PC-3 (cell line): ENCODE data around the gene RTN4. TPM values are rescaled to one million over a fixed set of nuclear protein-coding genes. Genes with fewer than 3 reads are reported as not detected.
A peak's percentile ranks its signal among the peaks of the same experiment; 100 is the strongest.

Experiments used
- ATAC-seq: fragments of 200-7000 bp; cut with Tn5 transposase; 2 replicates; pipeline ENCODE4 v1.9.1; 2020; ENCODE audit warnings: mild to moderate bottlenecking, moderate library complexity
- BruUV-seq: library from RNA; stranded (reverse); fragments of 400-500 nt; replicated peaks from 2 replicates; lab custom pipeline; 2021; lab: Mats Ljungman, UMichigan
- CTCF ChIA-PET: fragments of 300-600 bp; sonication (Branson Sonifier 250); formaldehyde crosslinking; loops from one replicate; lab custom pipeline; 2022; ENCODE audit warnings: antibody characterized with exemption; lab: Charles Lee
- POLR2A ChIA-PET: fragments of 300-600 bp; sonication (Branson Sonifier 250); formaldehyde crosslinking; loops from one replicate; lab custom pipeline; 2022; ENCODE audit warnings: antibody characterized with exemption; ENCODE audit not compliant: unreplicated experiment; lab: Charles Lee
- DNase-seq: peaks from one replicate; pipeline ENCODE4 v3.0.0-alpha.2; 2015
- H2AFZ ChIP-seq: fragments of 300-600 bp; sonication (generic); 2 replicates; pipeline ENCODE4 v1.6.0; 2016; ENCODE audit warnings: antibody characterized with exemption, low read length
- H3F3A ChIP-seq: fragments of 300-600 bp; sonication (generic); one replicate; pipeline ENCODE4 v1.6.0; 2017; ENCODE audit warnings: antibody characterized with exemption, low read length, control low read depth, mild to moderate bottlenecking; ENCODE audit not compliant: unreplicated experiment
- H3K27ac ChIP-seq: fragments of 300-600 bp; sonication (generic); 2 replicates; pipeline ENCODE4 v1.5.1; 2016; ENCODE audit warnings: mild to moderate bottlenecking, low read length
- H3K27me3 ChIP-seq: fragments of 300-600 bp; sonication (generic); 2 replicates; pipeline ENCODE4 v1.6.1; 2016; ENCODE audit warnings: low read length, mixed read lengths
- H3K36me3 ChIP-seq: fragments of 300-600 bp; sonication (generic); 2 replicates; pipeline ENCODE4 v1.6.1; 2016; ENCODE audit warnings: low read depth, mixed run types, low read length, mixed read lengths
- H3K4me1 ChIP-seq: fragments of 300-600 bp; sonication (generic); 2 replicates; pipeline ENCODE4 v1.5.1; 2016; ENCODE audit warnings: low read length; ENCODE audit not compliant: insufficient read depth
- H3K4me2 ChIP-seq: fragments of 300-600 bp; sonication (generic); 2 replicates; pipeline ENCODE4 v1.6.0; 2016; ENCODE audit warnings: low read length
- H3K4me3 ChIP-seq: fragments of 300-600 bp; sonication (generic); 2 replicates; pipeline ENCODE4 v1.5.1; 2016; ENCODE audit warnings: mild to moderate bottlenecking, low read length, mixed read lengths
- H3K79me2 ChIP-seq: fragments of 300-600 bp; sonication (generic); 2 replicates; pipeline ENCODE4 v1.6.1; 2017; ENCODE audit warnings: low read length, mixed read lengths
- H3K9ac ChIP-seq: fragments of 300-600 bp; sonication (generic); 2 replicates; pipeline ENCODE4 v1.6.0; 2016; ENCODE audit warnings: mild to moderate bottlenecking, low read length
- H3K9me2 ChIP-seq: fragments of 300-600 bp; sonication (generic); replicated peaks from 2 replicates; pipeline ENCODE4 v1.6.1; 2016; ENCODE audit warnings: mixed run types, low read length, mixed read lengths
- H3K9me3 ChIP-seq: fragments of 300-600 bp; sonication (generic); 2 replicates; pipeline ENCODE4 v1.6.1; 2016; ENCODE audit warnings: low read length, mixed read lengths
- H4K20me1 ChIP-seq: fragments of 300-600 bp; sonication (generic); 2 replicates; pipeline ENCODE4 v1.6.1; 2016; ENCODE audit warnings: low read length, mixed read lengths
- CTCF ChIP-seq: fragments of 300-600 bp; sonication (generic); conservative IDR thresholded peaks from 2 replicates; pipeline ENCODE4 v1.5.1; 2017; ENCODE audit warnings: antibody characterized with exemption, low read depth, mild to moderate bottlenecking, low read length
- EZH2 ChIP-seq: fragments of 300-600 bp; sonication (generic); IDR thresholded peaks from one replicate; pipeline ENCODE4 v1.6.1; 2017; ENCODE audit warnings: antibody characterized with exemption, mild to moderate bottlenecking, low read length; ENCODE audit not compliant: unreplicated experiment
- EZH2phosphoT487 ChIP-seq: fragments of 300-600 bp; sonication (generic); IDR thresholded peaks from 2 replicates; pipeline ENCODE4 v1.6.1; 2018; ENCODE audit warnings: mild to moderate bottlenecking, antibody characterized with exemption, low read length, borderline replicate concordance
- intact Hi-C: fragments of 100-400 bp; cut with micrococcal nuclease; formaldehyde crosslinking; loops from 2 replicates; pipeline ENCODE4 v1.9.0; 2023
- total RNA-seq: library from RNA; depleted of rRNA; stranded (reverse); fragments of >200 nt; gene quantifications from 2 replicates; pipeline ENCODE4 v1.2.3, GENCODE V29; 2014

RTN4 gene
- total RNA-seq, 1 experiment from 2014 or later: 150 TPM

GRCh38 chr2:55010149-55010591 lies 40.1 kb downstream of the RTN4 start:
- no peak overlapping the region for H3K4me3 ChIP-seq
- POLR2A ChIA-PET: no interaction called here
- no peaks in the 10 kb centered on the region for H3K9me3 ChIP-seq
- no peak overlapping the region for H2AFZ ChIP-seq
- ATAC-seq (peak; percentile 35), DNase-seq (peak; percentile 31)
- H3K4me2 ChIP-seq: peak overlapping the region; percentile 35
- no TSS peak for BruUV-seq
- peaks cover 68% of the 10 kb centered on the region; the same call in 1 of the 2 replicates for H4K20me1 ChIP-seq
- H3K27ac ChIP-seq: no peak overlapping the region
- H3K27me3 ChIP-seq: no peaks in the 10 kb centered on the region
- CTCF ChIA-PET: interaction anchor here (0.6 kb wide), 1 partner anchor 179 kb away, joined by 3 read pairs; no protein-coding TSS in a partner anchor
- intact Hi-C loops: loop anchor here (5.0 to 10.0 kb wide), 2 partner anchors 38 to 285 kb away; partner anchors contain the start of gene EML6
- H3K4me1 ChIP-seq: peaks cover 54% of the 10 kb centered on the region
- H3K36me3 ChIP-seq: no peaks in the 10 kb centered on the region
- no peak overlapping the region for H3K9ac ChIP-seq
- no peaks in the 10 kb centered on the region for H3F3A ChIP-seq
- TF ChIP-seq CTCF: no peak
- no peak for TF ChIP-seq EZH2phosphoT487
- no peak for TF ChIP-seq EZH2
- H3K9me2 ChIP-seq: no peaks in the 10 kb centered on the region
- peaks cover 100% of the 10 kb centered on the region for H3K79me2 ChIP-seq

- H3K9me2 ChIP-seq: no peaks in the 10 kb centered on the region
- no peak overlapping the region for H3K27ac ChIP-seq
- peaks cover 100% of the 10 kb centered on the region for H3K79me2 ChIP-seq
- TF ChIP-seq EZH2: no peak
- no peak for TF ChIP-seq EZH2phosphoT487
- TF ChIP-seq CTCF: no peak
- no peak overlapping the region for H3K9ac ChIP-seq
- ChIA-PET POLR2A (no interaction called here), CTCF (interaction anchor here (0.6 kb wide), 1 partner anchor 180 kb away, joined by 3 read pairs; no protein-coding TSS in a partner anchor)
- no peak for DNase-seq
- no peaks in the 10 kb centered on the region for H3K9me3 ChIP-seq
- H3K27me3 ChIP-seq: no peaks in the 10 kb centered on the region
- H4K20me1 ChIP-seq: peaks cover 69% of the 10 kb centered on the region; the same call in 1 of the 2 replicates
- ATAC-seq: no peak
- no peaks in the 10 kb centered on the region for H3K36me3 ChIP-seq
- BruUV-seq: no TSS peak
- no peaks in the 10 kb centered on the region for H3F3A ChIP-seq
- intact Hi-C loops: loop anchor here (5.0 to 10.0 kb wide), 2 partner anchors 37 to 285 kb away; partner anchors contain the start of gene EML6
- H3K4me3 ChIP-seq: no peak overlapping the region
- H3K4me2 ChIP-seq: peak overlapping the region; percentile 35; the same call in 1 of the 2 replicates
- no peak overlapping the region for H2AFZ ChIP-seq
- peaks cover 47% of the 10 kb centered on the region for H3K4me1 ChIP-seq
Observed at GRCh38 chr2:55009277-55010060, 40.8 kb downstream of the RTN4 start.

- Histone ChIP-seq H3K4me2 (no peak overlapping the region), H3K4me3 (no peak overlapping the region), H4K20me1 (peaks cover 56% of the 10 kb centered on the region; the same call in 1 of the 2 replicates), H3K9ac (no peak overlapping the region), H3K4me1 (peaks cover 20% of the 10 kb centered on the region), H3K9me3 (no peaks in the 10 kb centered on the region), H3K9me2 (no peaks in the 10 kb centered on the region), H3F3A (no peaks in the 10 kb centered on the region), H3K36me3 (no peaks in the 10 kb centered on the region), H3K79me2 (peaks cover 100% of the 10 kb centered on the region), H2AFZ (no peak overlapping the region), H3K27ac (no peak overlapping the region), H3K27me3 (no peaks in the 10 kb centered on the region)
- intact Hi-C loops: no loop called here
- ChIA-PET POLR2A (no interaction called here), CTCF (no interaction called here)
- DNase-seq: no peak
- ATAC-seq: no peak
- TF ChIP-seq EZH2 (no peak), EZH2phosphoT487 (no peak), CTCF (no peak)
- BruUV-seq: no TSS peak
Observed at GRCh38 chr2:55006306-55006705, 43.9 kb downstream of the RTN4 start.
